ENCODE data around the gene SMYD1.

DNA sequence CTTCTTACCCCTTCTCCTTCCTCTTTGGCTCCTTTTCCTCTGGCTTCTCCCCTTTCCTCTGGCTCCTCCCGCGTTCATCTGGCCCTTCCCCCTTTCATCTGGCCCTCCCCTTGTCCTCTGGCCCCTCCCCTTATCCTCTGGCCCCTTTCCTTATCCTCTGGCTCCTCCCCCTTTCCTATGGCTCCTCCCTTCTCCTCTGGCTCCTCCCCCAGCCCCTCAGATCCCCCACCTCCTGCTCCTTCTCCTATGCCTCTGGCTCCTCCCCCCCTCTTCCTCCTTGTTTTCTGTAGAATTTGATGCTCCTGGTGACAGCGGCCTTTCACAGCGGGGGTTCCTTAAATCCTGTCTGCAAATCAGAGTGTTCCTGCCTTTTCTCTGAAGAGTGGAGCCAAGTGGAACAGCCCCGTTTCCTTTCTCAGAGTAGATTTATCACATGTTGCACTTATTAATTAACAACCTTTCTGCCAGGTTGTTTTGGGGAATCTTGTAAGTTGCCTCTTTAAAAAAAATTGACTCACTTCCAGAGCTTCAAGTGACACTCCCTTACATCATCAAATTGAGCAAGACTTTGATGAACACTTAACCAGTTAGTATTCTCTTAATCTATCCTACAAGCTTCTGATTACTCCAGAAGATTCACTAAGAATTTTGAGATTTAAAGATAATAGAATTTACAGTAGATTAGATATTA is 32.3 kb downstream of the SMYD1 start:
- TF ChIP-seq ZSCAN29 (IDR thresholded peaks at IDR 0.05): no peak
- TF ChIP-seq CTCF (IDR thresholded peaks at IDR 0.05 in 2 of 3, conservative IDR thresholded peaks at IDR 0.05 in 1 of 3; ENCODE audit: control insufficient read depth in 2 of 3, extremely low read depth in 1 of 3, insufficient read depth in 1 of 3, low read depth in 3 of 3, low read length in 3 of 3): no peak
- TF ChIP-seq ATF2 (IDR thresholded peaks at IDR 0.05; ENCODE audit: low read length): no peak
- TF ChIP-seq HDAC2 (IDR thresholded peaks at IDR 0.05): no peak
- no peak for TF ChIP-seq FOXK2 (IDR thresholded peaks at IDR 0.05)
- no peak for TF ChIP-seq CHD2 (IDR thresholded peaks at IDR 0.05; ENCODE audit: borderline replicate concordance, low read depth, low read length)
- TF ChIP-seq REST (IDR thresholded peaks at IDR 0.05; ENCODE audit: low read depth, low read length): no peak
- no peak for TF ChIP-seq SMC3 (IDR thresholded peaks at IDR 0.05; ENCODE audit: borderline replicate concordance, low read length)
- TF ChIP-seq POLR2A (IDR thresholded peaks at IDR 0.05; ENCODE audit: low read depth, low read length): no peak

Measured in GM12878 (cell line).